Liver (tissue), 1 donor: Measurements from ENCODE around the gene ZSWIM7.

Experiments
- TF ChIP-seq, protein P1 (sequence below): IDR thresholded peaks from 2 replicates; pipeline ENCODE4 v1.6.1; 2016; ENCODE audit warnings: antibody characterized with exemption, mild to moderate bottlenecking
- TF ChIP-seq, protein P2 (sequence below): IDR thresholded peaks from 2 replicates; pipeline ENCODE4 v1.6.1; 2016; ENCODE audit warnings: antibody characterized with exemption

DNA sequence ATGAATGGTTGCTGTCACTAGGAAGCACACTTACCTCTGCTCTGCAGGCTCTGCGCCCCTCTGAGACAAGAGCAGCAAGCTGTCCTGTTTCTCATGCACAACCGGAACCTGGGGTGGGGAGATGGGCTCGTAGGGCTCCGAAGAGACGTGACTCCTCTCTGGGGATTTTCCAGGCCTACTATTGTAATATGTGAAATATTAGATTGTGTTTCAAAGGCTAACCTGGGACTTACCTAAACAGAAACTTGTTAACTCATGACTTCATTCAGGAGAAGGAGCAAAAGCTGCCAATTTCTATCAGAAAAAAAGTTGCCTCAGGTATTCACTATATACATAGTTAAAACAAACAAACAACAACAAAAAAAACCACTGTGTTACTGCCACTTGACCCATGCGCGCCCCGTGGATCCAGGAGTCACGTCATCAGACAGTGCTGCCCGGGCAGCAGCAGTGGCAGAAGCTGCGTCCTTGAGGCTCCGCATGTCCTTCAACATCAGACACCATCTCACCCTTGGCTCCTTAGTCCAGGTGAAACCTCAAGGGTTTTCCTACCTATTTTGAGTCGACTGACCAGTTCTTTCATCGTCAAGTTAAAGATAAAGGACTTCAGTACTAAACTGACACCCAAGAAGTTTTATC lies 49.4 kb upstream of the ZSWIM7 start:
- TF ChIP-seq, protein P1, sequence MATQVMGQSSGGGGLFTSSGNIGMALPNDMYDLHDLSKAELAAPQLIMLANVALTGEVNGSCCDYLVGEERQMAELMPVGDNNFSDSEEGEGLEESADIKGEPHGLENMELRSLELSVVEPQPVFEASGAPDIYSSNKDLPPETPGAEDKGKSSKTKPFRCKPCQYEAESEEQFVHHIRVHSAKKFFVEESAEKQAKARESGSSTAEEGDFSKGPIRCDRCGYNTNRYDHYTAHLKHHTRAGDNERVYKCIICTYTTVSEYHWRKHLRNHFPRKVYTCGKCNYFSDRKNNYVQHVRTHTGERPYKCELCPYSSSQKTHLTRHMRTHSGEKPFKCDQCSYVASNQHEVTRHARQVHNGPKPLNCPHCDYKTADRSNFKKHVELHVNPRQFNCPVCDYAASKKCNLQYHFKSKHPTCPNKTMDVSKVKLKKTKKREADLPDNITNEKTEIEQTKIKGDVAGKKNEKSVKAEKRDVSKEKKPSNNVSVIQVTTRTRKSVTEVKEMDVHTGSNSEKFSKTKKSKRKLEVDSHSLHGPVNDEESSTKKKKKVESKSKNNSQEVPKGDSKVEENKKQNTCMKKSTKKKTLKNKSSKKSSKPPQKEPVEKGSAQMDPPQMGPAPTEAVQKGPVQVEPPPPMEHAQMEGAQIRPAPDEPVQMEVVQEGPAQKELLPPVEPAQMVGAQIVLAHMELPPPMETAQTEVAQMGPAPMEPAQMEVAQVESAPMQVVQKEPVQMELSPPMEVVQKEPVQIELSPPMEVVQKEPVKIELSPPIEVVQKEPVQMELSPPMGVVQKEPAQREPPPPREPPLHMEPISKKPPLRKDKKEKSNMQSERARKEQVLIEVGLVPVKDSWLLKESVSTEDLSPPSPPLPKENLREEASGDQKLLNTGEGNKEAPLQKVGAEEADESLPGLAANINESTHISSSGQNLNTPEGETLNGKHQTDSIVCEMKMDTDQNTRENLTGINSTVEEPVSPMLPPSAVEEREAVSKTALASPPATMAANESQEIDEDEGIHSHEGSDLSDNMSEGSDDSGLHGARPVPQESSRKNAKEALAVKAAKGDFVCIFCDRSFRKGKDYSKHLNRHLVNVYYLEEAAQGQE: no peak
- TF ChIP-seq, protein P2, sequence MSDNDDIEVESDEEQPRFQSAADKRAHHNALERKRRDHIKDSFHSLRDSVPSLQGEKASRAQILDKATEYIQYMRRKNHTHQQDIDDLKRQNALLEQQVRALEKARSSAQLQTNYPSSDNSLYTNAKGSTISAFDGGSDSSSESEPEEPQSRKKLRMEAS: no peak
